ENCODE results near the gene COL5A1.

The COL5A1 gene

GRCh38 chr9:134607971-134608370, 33.6 kb upstream of the COL5A1 start:
- DNase-seq = no peak

DNA sequence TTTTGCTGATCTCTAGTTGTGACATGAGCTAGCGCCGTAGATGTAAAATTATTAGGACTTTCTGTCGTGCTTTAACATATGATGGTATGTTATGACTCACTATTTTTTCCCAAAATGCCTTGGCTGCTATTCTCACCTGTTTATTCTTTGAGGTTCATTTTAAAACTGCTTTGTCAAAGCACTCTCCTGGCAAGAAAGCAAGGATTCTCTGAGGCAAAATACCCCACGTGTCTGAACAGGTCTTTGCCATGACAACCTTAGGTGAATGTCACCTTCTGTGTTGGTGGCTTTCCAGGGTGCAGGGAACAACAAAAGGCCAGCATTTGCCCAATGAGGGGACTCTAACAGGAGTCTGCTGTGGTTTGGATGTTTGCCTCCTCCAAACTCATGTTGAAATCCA, 30.6 kb upstream of the COL5A1 start:
- no peak for DNase-seq

DNA sequence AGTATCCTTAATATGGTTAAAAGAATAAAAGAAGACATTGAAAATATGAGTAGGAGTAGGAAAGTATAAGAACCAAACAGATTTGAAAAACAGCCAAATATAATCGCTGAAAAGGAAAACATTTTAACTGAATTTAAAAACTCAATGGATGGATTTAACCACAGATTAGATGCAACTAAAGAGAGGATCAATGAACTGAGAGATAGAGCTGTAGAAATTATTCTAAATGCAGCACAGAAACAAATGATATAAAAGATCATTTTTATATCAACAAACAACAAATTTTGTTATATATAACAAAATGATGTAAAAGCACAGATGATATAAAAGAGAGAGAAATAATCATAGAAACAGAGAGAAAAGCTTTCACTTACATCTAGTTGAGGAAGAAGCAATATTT, 29.3 kb upstream of the COL5A1 start:
- no peak for DNase-seq

DNA sequence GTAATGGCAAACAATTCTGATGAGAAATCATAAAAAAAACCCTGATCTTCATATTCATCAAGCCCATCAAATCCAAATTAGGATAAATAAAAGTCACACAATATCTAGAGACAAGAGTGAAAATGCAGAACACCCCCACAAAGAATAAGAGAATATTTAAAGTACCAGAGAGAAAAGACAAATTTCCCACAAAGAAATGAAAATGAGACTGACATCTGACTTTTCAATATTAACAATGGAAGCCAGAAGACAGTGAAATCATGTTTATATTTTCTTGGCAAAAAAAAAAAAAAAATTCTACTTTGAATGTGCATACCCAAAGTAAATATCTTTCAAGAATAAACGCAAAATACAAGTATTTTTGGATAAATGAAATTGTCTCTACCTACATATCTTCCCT, 28.9 kb upstream of the COL5A1 start:
- no peak for DNase-seq

GRCh38 chr9:134614256-134614655, 27.3 kb upstream of the COL5A1 start:
- no peak for DNase-seq

- no peak for DNase-seq
Measured at GRCh38 chr9:134616341-134616740, 25.3 kb upstream of the COL5A1 start.

DNA sequence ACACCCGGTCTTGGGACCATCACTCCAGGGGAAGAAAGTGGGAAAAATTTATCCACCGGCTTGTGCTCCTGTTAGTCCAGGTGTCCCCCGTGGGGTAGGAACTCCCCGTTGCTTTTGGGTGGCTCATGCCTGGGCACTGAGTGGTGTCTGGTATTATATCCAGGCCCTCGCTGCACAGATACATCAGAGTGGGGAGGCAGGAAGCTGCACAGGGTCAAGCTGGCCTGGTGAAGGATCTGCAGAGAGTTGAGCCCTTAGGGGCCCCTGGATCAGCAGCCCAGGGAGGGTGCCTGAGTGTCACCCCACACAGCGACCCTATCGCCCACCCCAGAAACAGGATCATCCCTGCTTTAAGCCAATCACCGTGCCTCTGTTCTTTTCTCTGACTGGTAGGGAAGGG, 24.4 kb upstream of the COL5A1 start:
- DNase-seq = no peak

DNA sequence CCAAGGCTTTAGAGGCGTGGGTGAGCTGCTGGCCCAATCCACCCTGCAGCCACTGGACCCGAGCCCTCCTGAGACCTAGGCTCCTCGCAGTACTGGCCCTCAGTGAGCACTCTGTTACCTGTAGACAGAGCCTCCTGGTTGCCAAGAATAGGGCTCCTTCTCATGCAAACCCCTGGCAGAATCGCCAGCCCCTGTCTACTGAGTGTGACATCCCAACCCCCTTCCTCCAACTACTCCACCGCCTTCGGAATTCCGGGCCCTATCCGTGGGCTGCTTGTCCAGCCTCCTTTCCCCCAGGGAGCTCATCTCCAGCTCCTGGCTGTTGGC, 23.8 kb upstream of the COL5A1 start:
- no peak for DNase-seq

DNA sequence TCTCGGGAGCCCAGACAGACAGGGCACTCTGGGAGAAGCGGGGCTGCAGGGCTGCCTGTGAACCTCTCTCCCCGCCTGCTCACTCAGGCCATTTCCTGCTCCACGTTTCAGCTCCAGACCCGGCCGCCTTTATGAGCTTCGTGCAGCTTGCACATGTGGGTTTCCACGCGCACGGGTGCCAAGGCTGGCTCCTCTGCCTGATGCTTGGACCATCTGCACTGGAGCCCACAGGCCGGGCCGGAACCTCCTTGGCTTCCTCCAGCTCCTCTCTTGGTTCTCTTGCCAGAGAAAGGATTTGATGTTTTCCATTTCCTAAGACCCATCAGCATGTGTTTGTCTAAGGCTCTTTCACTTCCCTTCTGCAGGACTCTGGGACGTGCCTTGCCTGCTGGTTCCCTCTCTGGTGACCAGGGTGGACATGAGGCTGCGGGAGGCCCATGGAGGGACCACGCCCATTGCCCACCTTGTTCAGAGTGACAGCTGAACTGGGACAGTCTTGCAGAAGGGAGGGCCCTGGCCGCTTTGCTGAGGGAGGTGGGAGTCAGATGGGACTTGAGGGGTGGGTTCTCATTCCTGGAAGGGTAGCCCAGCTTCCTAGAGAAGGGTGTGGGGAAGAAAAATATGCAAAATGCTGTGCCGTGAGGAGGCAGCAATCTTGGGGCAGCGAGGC, 23.3 kb upstream of the COL5A1 start:
- no peak for DNase-seq

DNA sequence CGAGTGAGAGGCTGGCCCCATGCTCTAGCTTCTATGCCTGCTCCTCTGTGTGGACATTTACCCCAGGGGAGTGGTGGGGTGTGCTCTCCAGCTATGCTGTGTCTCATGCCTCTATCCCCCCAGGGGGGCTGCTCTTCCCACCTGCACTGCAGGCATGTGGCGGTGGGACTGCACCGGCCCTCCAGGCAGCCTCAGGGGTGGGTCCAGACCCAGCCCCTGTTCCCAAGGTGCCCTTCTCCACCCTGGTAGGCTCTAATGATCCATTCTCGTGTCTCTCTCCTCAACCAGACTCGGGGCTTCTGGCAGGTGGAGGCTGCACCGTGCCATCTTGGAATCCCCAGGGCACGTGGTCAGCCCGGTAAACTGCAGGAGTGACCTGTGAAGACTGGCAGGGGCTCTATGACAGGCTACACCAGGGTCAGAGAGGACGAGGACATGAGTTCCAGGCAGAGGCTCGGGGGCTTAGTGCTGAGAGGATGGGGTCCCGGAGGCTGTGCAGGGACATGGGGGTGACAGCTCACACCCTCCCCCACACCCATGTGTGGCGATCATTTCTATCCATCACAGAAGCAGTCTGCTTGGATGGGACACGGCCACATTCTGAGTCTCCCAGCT, 22.7 kb upstream of the COL5A1 start:
- DNase-seq = no peak

DNA sequence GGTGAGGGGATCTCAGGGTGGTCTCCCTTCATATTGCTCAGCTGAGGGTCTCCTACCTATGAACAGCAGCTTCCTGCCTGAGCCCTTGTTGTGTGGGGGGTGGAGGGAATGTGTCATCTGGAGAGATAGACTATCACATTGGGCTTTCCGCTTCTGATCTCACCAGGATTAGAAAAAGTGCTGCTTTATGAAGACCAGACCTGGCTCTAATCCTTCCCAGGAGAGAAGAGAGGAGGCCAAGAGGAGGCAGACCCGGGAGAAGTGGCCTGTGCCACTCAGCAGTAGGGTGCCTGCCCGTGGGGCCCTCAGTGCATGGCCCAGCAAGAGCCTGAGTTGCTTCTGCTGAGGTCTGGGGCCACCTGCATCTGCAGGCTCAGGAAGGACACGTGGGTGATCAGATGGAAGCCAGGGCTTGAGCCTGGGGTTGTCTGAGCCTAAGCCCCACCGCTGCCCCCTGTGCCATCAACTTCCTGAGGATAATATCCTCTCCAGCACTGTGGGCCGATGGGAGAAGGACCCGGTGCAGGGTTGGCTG, 22.1 kb upstream of the COL5A1 start:
- no peak for DNase-seq

- DNase-seq = no peak
Measured at GRCh38 chr9:134619983-134620661, 21.5 kb upstream of the COL5A1 start.

DNA sequence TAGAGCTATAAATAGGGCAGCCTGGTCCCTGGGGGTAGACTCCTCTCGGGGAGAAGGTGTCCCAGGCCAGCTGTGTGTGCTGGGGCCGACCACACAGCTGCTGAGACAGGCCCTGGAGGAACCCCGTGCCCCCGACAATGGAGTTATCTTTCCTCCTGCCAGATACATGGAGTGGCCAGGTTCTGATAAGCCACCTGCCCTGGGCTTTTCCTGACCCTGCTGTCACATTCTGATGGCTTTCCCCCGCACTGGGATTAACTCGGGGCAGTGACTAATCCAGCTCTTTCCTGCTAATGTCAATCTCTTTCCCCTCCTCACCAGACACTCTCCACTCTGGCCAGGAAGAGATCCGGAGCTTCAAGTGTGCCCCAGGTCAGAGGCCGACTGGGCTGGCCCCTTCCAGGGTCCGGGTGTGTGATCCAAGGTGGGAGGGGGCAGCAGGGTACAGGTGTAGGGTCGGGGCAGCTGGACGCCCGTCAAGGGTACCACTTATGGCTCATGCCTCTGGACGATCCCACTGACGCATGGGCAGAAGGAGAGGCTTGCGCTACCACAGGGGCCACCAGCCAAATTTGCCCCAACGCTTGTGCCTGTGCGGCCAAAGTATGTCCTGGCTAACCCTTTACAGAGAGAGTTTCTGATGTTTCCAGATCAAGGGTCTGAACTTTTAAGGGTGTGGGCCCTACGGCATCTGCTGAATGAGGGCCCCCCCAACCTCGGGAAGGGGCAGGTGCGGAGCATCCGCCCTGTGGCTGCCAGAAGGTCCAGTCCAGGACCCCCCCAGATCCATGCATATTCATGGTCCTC, 20.6 kb upstream of the COL5A1 start:
- no peak for DNase-seq

DNA sequence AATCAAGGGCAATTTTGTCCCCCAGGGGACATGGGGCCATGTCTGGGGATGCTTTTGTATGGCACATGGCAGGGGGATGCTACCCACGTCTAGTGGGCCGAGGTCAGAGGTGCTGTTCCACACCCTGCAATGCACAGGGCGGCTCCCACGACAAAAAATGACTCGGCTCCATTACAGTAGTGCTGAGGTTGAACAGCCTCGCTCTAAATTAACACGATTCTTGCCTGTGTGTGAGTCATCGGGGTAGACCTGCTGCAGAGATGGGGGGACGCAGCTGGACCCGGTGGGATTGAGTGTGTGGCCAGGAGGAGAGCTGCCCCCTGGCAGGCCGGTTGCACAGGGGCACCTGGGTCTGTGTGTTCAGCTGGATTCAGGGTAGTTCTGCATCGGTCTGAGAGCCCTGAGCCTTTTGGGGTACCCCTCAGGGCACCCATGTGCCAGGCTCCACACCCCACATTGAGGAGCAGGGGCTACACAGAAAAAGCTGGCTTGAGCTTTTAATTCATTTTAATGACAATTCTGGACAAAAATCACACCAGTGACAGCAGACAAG, 20.0 kb upstream of the COL5A1 start:
- no peak for DNase-seq

DNA sequence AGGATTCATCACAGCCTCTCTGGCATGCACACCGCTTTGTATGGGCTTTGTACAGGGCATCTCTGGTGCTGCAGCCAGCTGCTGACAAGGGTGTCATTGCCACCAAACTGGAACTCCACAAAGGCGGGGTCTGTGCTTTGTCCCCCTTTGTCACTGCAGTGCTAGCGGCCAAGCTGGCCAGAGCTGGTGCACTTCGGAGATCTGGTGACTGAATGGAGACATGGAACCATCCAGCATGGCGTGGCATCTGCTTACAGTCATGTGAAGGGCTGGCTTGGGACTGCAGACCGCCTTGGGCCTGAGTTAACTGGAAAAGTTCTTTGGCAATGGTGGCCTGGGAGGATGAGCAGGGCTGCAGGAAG, 18.7 kb upstream of the COL5A1 start:
- DNase-seq = no peak

DNA sequence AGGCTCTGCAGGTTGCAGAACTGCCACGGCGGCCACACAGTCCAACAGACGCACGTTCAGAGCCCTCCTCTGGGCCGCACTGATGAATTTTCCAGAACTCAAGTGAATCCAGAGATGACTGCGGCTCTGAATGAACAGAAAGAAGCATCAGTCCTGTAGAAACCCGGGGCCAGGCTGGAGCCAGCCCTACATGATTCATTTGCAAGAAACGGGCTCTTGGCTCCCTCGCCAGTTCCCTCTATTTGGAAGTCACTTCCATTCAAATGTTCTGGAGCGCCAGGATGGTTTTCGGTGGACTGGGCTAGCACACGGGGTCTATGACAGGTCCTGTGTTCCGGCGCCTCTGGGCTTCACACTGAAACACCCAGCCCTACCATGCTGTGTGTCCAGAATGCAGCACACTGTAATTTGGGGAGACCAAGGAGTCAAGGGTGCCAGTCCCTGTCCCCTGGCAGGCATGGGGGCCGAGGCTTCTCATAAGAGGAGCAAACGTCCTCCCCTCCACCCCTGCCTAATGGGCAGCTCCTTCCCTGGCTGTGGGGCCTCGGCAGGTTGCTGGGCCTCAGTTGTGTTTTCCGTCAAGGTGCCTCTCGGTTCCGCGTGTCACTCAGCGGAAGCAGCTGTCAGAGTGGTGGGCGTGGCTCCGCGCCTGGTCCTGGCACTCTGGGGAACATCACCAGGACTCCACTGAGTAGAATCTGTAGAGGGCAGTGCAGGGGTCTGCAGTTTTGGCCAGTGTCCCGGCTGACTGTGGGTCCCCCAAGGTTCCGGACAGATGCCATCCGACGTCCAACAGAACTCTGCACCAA, 18.1 kb upstream of the COL5A1 start:
- DNase-seq = no peak

GRCh38 chr9:134624137-134624591, 17.4 kb upstream of the COL5A1 start:
- DNase-seq = no peak

DNA sequence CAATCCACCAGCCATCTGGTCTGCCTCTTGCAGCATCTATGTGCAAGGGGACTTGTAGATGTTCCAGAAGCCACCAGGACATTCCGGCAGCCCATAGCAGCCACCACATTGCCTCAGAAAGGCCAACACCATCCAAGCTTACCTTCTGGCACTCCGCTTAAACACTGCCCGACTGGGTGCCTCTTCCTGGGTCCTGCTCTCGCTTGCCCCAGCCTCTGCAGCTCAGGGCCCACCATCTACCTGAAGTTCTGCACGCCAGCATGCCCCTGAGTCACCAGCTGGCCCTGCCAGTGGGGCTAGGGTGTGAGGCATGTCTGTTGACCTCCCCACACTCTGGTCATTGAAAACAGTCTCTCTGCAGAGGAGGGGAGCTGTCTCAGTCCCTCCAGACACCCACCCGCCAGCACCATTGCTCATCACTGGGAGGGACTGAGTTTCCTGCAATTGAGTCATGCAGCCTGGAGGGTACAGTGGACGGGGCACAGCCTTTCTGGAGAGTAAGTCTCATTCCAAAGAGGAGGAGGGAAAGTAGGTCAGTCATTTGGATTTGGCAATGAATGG, 16.9 kb upstream of the COL5A1 start:
- DNase-seq = no peak

GRCh38 chr9:134625361-134626068, 16.1 kb upstream of the COL5A1 start:
- no peak for DNase-seq

DNA sequence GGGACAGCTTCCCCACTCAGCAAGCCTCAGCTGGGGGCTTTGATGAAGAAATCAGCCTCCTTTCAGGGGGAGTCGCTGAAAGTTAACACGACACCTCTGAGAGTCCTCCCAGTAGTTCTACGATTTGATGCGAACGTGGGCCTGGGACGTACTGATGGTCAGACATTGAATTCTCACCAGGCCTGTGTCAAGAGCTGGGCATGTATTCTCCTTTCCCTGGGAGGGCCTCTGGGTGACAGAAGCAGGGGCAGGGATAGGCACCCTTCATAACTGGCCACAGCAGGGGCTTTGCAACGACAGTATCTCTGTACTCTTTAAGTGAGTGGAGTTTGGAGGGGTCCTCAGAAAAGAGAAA, 15.6 kb upstream of the COL5A1 start:
- no peak for DNase-seq

All from T-helper 2 cell (primary cell).